GM13977 (cell line): Measurements from ENCODE around the gene MAPKAPK2.

Experiments used
- DNase-seq: peaks from one replicate; pipeline ENCODE4 v3.0.0; 2012; ENCODE audit warnings: low spot score
- CTCF ChIP-seq: IDR thresholded peaks from 2 replicates; pipeline ENCODE4 v1.5.1; 2012; ENCODE audit warnings: mild to moderate bottlenecking, control low read depth; ENCODE audit not compliant: insufficient read depth; ENCODE audit errors: extremely low read depth, missing control alignments
- in situ Hi-C: fragments of 300-500 bp; cut with MboI; formaldehyde crosslinking; loops from one replicate; pipeline ENCODE4 v1.12.0; 2022; ENCODE audit warnings: low sequenced_read_pairs, low pct_unique_long_range_greater_than_20kb, mixed read lengths, inconsistent platforms; ENCODE audit not compliant: unreplicated experiment

Gene MAPKAPK2

GRCh38 chr1:206782448-206782847 lies 97.7 kb downstream of the MAPKAPK2 start:
- in situ Hi-C loops = no loop called here
- no peak for TF ChIP-seq CTCF
- DNase-seq = peak; percentile 31

GRCh38 chr1:206783506-206783905 lies 98.8 kb downstream of the MAPKAPK2 start:
- no peak for TF ChIP-seq CTCF
- no peak for DNase-seq
- in situ Hi-C loops = no loop called here
